OCI-LY1 (cell line): Measurements from ENCODE around the gene ABCC3.

Experiments
- CTCF ChIP-seq: fragments of 200-600 bp; sonication (generic), shearing (Covaris generic); IDR thresholded peaks from 2 replicates; pipeline ENCODE4 v1.5.1; 2017; ENCODE audit warnings: mild to moderate bottlenecking, antibody characterized with exemption, low read length, moderate library complexity, mixed read lengths
- EZH2 ChIP-seq: fragments of 200-600 bp; sonication (generic), shearing (Covaris generic); IDR thresholded peaks from 2 replicates; pipeline ENCODE4 v1.8.0; 2017; ENCODE audit warnings: borderline replicate concordance, mixed run types, mild to moderate bottlenecking, antibody characterized with exemption, low read length, moderate library complexity, mixed read lengths

GRCh38 chr17:50604513-50604912 is 30.2 kb upstream of the ABCC3 start:
- TF ChIP-seq CTCF (no peak), EZH2 (no peak)
